Neural crest cell (in vitro differentiated cells): ENCODE measurements around the gene SAMD15. TPM values are rescaled to one million over a fixed set of nuclear protein-coding genes. Genes with fewer than 3 reads are reported as not detected.
A peak's percentile ranks its signal among the peaks of the same experiment; 100 is the strongest.
"Not testable (repeated sequence)": the region's sequence is repeated elsewhere in the genome, so short reads cannot be mapped to it uniquely, and the experiment has no call there.

ENCODE experiments used
- DNase-seq: peaks from one replicate; pipeline ENCODE4 v3.0.0; 2021; ENCODE audit warnings: low read depth, mixed read lengths, low spot score
- H3K27ac Mint-ChIP-seq: one replicate; pipeline ENCODE4 v1.8.0; 2021; ENCODE audit warnings: mild to moderate bottlenecking, mixed read lengths; ENCODE audit not compliant: unreplicated experiment
- H3K27me3 Mint-ChIP-seq: 2 replicates; pipeline ENCODE4 v1.8.0; 2021; ENCODE audit warnings: low read depth, mild to moderate bottlenecking, mixed read lengths
- H3K36me3 Mint-ChIP-seq: 2 replicates; pipeline ENCODE4 v1.8.0; 2021; ENCODE audit warnings: low read depth, mild to moderate bottlenecking, mixed read lengths
- H3K4me1 Mint-ChIP-seq: 2 replicates; pipeline ENCODE4 v1.8.0; 2021; ENCODE audit warnings: mixed read lengths
- H3K4me3 Mint-ChIP-seq: one replicate; pipeline ENCODE4 v1.8.0; 2021; ENCODE audit warnings: mild to moderate bottlenecking, mixed read lengths
- H3K9me3 Mint-ChIP-seq: 2 replicates; pipeline ENCODE4 v1.8.0; 2021; ENCODE audit warnings: mixed read lengths
- total RNA-seq: library from RNA; stranded (reverse); gene quantifications from 2 replicates; pipeline ENCODE4 v1.2.1, GENCODE V29; 2021
- TF ChIP-seq, protein P1 (sequence below): fragments of 200-600 bp; sonication (generic); conservative IDR thresholded peaks from 2 replicates; pipeline ENCODE4 v1.5.0; 2021; ENCODE audit warnings: antibody characterized with exemption, mild to moderate bottlenecking

Gene SAMD15
- total RNA-seq, 1 donor from 2014 or later: 4.3 TPM

DNA sequence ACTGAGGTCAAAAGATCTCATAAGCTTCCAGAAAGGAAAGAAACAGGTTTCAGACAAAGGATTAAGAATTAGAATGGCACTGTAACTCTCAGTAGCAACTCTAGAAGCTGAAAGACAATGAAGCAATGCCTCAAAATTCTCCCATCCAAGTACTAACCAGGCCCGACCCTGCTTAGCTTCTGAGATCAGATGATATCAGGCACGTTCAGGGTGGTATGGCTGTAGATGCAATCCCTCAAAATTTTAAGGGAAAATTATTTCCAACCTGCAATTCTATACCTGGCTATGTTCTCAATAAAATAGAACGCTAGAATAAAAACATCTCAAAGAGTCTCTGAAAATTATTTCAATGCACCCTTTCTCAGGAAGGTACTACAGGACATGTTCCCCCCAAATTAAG lies 26.6 kb downstream of the SAMD15 start:
- no peak overlapping the region for H3K4me3 Mint-ChIP-seq
- no peaks in the 10 kb centered on the region for H3K27me3 Mint-ChIP-seq
- H3K9me3 Mint-ChIP-seq: no peaks in the 10 kb centered on the region
- peaks cover 5% of the 10 kb centered on the region for H3K36me3 Mint-ChIP-seq
- no peaks in the 10 kb centered on the region for H3K4me1 Mint-ChIP-seq
- no peak for DNase-seq
- H3K27ac Mint-ChIP-seq: no peak overlapping the region
- TF ChIP-seq, protein P1, sequence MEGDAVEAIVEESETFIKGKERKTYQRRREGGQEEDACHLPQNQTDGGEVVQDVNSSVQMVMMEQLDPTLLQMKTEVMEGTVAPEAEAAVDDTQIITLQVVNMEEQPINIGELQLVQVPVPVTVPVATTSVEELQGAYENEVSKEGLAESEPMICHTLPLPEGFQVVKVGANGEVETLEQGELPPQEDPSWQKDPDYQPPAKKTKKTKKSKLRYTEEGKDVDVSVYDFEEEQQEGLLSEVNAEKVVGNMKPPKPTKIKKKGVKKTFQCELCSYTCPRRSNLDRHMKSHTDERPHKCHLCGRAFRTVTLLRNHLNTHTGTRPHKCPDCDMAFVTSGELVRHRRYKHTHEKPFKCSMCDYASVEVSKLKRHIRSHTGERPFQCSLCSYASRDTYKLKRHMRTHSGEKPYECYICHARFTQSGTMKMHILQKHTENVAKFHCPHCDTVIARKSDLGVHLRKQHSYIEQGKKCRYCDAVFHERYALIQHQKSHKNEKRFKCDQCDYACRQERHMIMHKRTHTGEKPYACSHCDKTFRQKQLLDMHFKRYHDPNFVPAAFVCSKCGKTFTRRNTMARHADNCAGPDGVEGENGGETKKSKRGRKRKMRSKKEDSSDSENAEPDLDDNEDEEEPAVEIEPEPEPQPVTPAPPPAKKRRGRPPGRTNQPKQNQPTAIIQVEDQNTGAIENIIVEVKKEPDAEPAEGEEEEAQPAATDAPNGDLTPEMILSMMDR: no peak

DNA sequence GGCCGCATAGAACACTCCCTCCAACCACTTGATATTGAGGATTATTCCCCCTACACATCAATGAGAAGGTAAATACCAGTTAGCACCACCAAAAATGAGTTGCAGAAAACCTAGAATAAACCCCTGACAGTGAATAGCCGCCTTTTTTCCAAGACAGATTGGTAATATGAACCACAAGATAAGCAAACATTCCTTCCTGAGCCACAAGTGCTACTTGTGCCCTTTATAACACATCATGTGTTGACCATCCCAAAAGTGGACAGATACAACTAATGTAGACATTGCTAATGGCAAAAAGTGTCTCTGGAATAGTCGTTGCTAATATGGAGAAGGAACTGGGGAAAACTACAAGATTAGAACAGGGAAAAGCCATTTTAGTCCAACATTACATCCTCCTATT lies 28.9 kb downstream of the SAMD15 start:
- H3K4me3 Mint-ChIP-seq: no peak overlapping the region
- no peaks in the 10 kb centered on the region for H3K36me3 Mint-ChIP-seq
- no peak for DNase-seq
- H3K4me1 Mint-ChIP-seq: no peaks in the 10 kb centered on the region
- H3K27me3 Mint-ChIP-seq: no peaks in the 10 kb centered on the region
- H3K27ac Mint-ChIP-seq: no peak overlapping the region
- TF ChIP-seq, protein P1: no peak
- no peaks in the 10 kb centered on the region for H3K9me3 Mint-ChIP-seq

DNA sequence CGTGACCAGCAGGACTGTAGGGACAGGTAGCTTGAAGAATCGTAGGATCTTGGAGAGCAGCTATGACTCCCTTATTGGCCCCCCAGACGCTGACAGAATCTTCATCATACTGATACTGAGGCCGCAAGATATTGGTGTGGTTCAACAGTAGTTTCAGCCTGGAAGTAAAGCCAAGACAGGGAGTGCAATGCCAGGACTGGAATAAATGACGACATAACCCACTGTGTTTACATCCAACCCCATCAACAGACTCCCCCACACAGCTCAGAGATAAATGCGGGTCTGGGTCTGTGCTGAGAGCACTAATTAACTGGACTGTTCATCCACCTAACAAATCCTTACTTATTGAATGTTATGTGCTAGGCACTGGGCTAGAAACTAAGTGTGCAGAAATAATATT lies 29.5 kb downstream of the SAMD15 start:
- Mint-ChIP-seq H3K27ac (no peak overlapping the region), H3K36me3 (no peaks in the 10 kb centered on the region), H3K27me3 (no peaks in the 10 kb centered on the region), H3K9me3 (no peaks in the 10 kb centered on the region), H3K4me1 (no peaks in the 10 kb centered on the region), H3K4me3 (no peak overlapping the region)
- DNase-seq: no peak
- TF ChIP-seq, protein P1: no peak

DNA sequence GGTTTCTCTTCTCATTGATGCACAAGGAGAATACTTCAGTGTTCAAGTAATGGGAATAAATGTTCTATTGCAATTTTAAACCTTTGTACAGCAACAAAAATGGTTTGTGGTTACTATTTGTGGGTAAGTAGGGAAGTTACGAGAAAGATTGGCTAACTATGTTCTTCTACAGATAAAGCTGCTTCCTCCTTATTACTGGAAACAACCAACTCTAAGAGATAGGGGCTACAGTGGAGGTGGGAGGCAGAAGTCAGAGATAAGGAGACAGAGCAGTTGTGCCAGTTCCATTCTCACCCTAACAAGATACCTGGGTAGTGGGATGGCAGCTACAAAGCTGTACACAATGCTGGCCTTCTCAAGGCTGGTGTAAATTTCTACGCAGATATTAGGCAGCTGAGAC lies 30.0 kb downstream of the SAMD15 start:
- DNase-seq: no peak
- TF ChIP-seq, protein P1: no peak
- H3K27ac Mint-ChIP-seq: no peak overlapping the region
- no peaks in the 10 kb centered on the region for H3K9me3 Mint-ChIP-seq
- no peaks in the 10 kb centered on the region for H3K27me3 Mint-ChIP-seq
- H3K4me1 Mint-ChIP-seq: no peaks in the 10 kb centered on the region
- no peaks in the 10 kb centered on the region for H3K36me3 Mint-ChIP-seq
- H3K4me3 Mint-ChIP-seq: no peak overlapping the region

DNA sequence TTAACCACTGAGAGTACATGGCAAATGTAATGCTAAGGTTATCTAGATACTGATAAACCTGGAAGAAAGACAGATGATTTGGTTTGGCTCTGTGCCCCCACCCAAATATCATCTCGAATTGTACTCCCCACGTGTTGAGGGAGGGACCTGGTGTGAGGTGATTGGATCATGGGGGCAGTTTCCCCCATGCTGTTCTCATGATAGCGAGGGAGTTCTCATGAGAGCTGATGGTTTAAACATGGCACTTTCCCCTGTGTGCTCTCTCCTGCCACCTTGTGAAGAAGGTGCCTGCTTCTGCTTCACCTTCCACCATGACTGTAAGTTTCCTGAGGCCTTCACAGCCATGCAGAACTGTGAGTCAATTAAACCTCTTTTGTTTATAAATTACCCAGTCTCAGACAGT lies 32.0 kb downstream of the SAMD15 start:
- H3K27ac Mint-ChIP-seq: no peak overlapping the region
- DNase-seq: no peak

DNA sequence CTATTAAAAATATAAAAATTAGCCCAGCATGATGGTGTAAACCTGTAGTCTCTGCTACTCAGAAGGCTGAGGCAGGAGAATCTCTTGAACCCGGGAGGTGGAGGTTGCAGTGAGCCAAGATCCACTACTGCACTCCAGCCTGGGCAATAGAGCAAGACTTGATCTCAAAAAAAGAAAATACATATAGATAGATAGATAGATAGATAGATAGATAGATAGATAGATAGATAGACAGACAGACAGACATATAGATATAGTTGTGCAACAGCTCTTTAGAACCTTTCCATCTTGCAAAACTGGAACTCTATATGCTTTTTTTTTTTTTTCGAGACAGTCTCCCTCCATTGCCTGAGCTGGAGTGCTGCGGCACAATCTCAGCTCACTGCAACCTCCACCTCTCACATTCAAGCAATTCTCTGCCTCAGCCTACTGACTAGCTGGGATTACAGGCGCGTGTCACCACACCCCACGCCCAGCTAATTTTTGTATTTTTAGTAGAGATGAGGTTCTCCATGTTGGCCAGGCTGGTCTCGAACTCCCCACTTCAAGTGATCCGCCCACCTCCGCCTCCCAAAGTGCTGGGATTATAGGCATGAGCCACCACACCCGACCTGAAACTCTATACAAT lies 38.3 kb downstream of the SAMD15 start:
- not testable (repeated sequence) for DNase-seq, H3K4me3 Mint-ChIP-seq, H3K27me3 Mint-ChIP-seq, H3K27ac Mint-ChIP-seq, H3K4me1 Mint-ChIP-seq
- Mint-ChIP-seq H3K36me3 (peaks cover 17% of the 10 kb centered on the region), H3K9me3 (peaks cover 14% of the 10 kb centered on the region)

More for the DNA sequence above, 32.0 kb downstream of the SAMD15 start:
- Mint-ChIP-seq H3K4me1 (no peaks in the 10 kb centered on the region), H3K36me3 (no peaks in the 10 kb centered on the region), H3K4me3 (no peak overlapping the region), H3K27me3 (no peaks in the 10 kb centered on the region), H3K9me3 (no peaks in the 10 kb centered on the region)
- TF ChIP-seq, protein P1: peak; percentile 45

DNA sequence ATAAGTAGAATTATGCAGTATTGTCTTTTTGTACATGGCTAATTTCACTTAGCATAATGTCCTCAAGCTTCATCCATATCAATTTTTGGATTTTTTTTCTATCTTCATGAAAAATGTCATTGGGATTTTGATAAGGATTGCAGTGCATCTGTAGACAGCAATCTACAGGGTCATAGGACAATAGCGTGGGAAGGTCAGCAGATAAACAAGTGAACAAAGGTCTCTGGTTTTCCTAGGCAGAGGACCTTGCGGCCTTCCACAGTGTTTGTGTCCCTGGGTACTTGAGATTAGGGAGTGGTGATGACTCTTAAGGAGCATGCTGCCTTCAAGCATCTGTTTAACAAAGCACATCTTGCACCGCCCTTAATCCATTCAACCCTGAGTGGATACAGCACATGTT lies 38.9 kb downstream of the SAMD15 start:
- H3K36me3 Mint-ChIP-seq: peaks cover 17% of the 10 kb centered on the region
- peaks cover 14% of the 10 kb centered on the region for H3K9me3 Mint-ChIP-seq
- H3K4me3 Mint-ChIP-seq: not testable (repeated sequence)

More for the DNA sequence above, 38.9 kb downstream of the SAMD15 start:
- not testable (repeated sequence) for H3K27me3 Mint-ChIP-seq, H3K27ac Mint-ChIP-seq, H3K4me1 Mint-ChIP-seq, DNase-seq
